Erythroblast (primary cell): Measurements from ENCODE around the gene C19orf12.

Experiments used
- GATA1 ChIP-seq: IDR thresholded peaks from 2 replicates; pipeline ENCODE4 v1.6.1; 2011; ENCODE audit warnings: low read depth, mild to moderate bottlenecking, control low read depth, low read length, moderate library complexity
- POLR2A ChIP-seq: IDR thresholded peaks from 2 replicates; pipeline ENCODE4 v1.6.1; 2011; ENCODE audit warnings: mild to moderate bottlenecking, low read length

DNA sequence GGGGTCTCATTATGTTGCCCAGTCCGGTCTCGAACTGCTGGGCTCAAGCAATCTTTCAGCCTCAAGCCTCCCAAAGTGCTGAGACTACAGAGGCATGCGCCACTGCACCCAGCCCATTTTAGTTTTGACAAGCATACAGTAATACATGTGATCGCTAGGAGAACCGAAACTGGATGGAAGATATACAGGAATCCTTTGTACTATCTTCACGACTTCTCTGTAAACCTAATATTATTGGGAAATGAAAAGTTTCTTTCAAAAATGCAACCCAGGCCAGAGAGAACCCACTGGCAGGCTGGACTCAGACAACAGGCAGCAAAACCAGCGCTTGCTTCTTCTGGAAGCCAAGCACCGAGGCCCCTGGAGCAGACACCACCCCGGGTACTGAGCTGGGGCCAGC, 9.4 kb downstream of the C19orf12 start:
- TF ChIP-seq POLR2A: no peak
- TF ChIP-seq GATA1: no peak
